GM10266 (cell line): ENCODE results near the gene CEP152.
A peak's percentile ranks its signal among the peaks of the same experiment; 100 is the strongest.

Experiments used
- DNase-seq: peaks from one replicate; pipeline ENCODE4 v3.0.0; 2012; ENCODE audit errors: extremely low spot score
- CTCF ChIP-seq: IDR thresholded peaks from 2 replicates; pipeline ENCODE4 v1.5.1; 2012; ENCODE audit warnings: mild to moderate bottlenecking, low read depth; ENCODE audit not compliant: control insufficient read depth, insufficient read depth; ENCODE audit errors: missing control alignments

CEP152 gene

GRCh38 chr15:48805591-48805990, 5.3 kb downstream of the CEP152 start:
- DNase-seq: no peak
- no peak for TF ChIP-seq CTCF

- no peak for TF ChIP-seq CTCF
- no peak for DNase-seq
These were observed 7.0 kb downstream of the CEP152 start for GRCh38 chr15:48803877-48804276.

GRCh38 chr15:48802867-48803266, 8.0 kb downstream of the CEP152 start:
- no peak for TF ChIP-seq CTCF
- DNase-seq: no peak

GRCh38 chr15:48802257-48802656, 8.6 kb downstream of the CEP152 start:
- TF ChIP-seq CTCF: no peak
- DNase-seq: peak; percentile 32

GRCh38 chr15:48800811-48801455, 9.9 kb downstream of the CEP152 start:
- peak; percentile 47 for TF ChIP-seq CTCF
- DNase-seq: no peak

- DNase-seq: no peak
- TF ChIP-seq CTCF: no peak
These were observed 10.6 kb downstream of the CEP152 start for GRCh38 chr15:48800245-48800644.

- no peak for TF ChIP-seq CTCF
- no peak for DNase-seq
These were observed 12.6 kb downstream of the CEP152 start for GRCh38 chr15:48798319-48798718.
